SIG-M5 (cell line): ENCODE measurements around the gene GTF2H2C_2.
"Not testable (repeated sequence)": the region's sequence is repeated elsewhere in the genome, so short reads cannot be mapped to it uniquely, and the experiment has no call there.

ENCODE experiments used
- DNase-seq: peaks from one replicate; lab custom pipeline; 2025; lab: John Stamatoyannopoulos, UW

Gene GTF2H2C_2

GRCh38 chr5:70415117-70415516 is at the start of gene GTF2H2C_2:
GTF2H2C_2 (plus strand) TSS chr5:70415368.
- DNase-seq = not testable (repeated sequence)

GRCh38 chr5:70400984-70401686 is 14.0 kb upstream of the GTF2H2C_2 start:
- DNase-seq = not testable (repeated sequence)

- DNase-seq = not testable (repeated sequence)
These were observed 6.2 kb downstream of the GTF2H2C_2 start for GRCh38 chr5:70421322-70421721.

- not testable (repeated sequence) for DNase-seq
These were observed 8.0 kb downstream of the GTF2H2C_2 start for GRCh38 chr5:70423215-70423614.

- not testable (repeated sequence) for DNase-seq
These were observed 23.4 kb downstream of the GTF2H2C_2 start for GRCh38 chr5:70438518-70438917.

- DNase-seq = not testable (repeated sequence)
These were observed 34.4 kb downstream of the GTF2H2C_2 start for GRCh38 chr5:70449565-70449964.

- not testable (repeated sequence) for DNase-seq
These were observed 36.2 kb downstream of the GTF2H2C_2 start for GRCh38 chr5:70451249-70451984.

- not testable (repeated sequence) for DNase-seq
These were observed 41.9 kb downstream of the GTF2H2C_2 start for GRCh38 chr5:70457093-70457492.

GRCh38 chr5:70459188-70459587 is 44.0 kb downstream of the GTF2H2C_2 start:
- not testable (repeated sequence) for DNase-seq

GRCh38 chr5:70461984-70462383 is 46.8 kb downstream of the GTF2H2C_2 start:
- not testable (repeated sequence) for DNase-seq

GRCh38 chr5:70464019-70464637 is 49.0 kb downstream of the GTF2H2C_2 start:
- not testable (repeated sequence) for DNase-seq

- not testable (repeated sequence) for DNase-seq
These were observed 54.9 kb downstream of the GTF2H2C_2 start for GRCh38 chr5:70469926-70470509.
